C4-2B (cell line): ENCODE data around the gene PITPNM3.

ENCODE experiments used
- CTCF ChIP-seq: fragments of 450-650 bp; conservative IDR thresholded peaks from 2 replicates; pipeline ENCODE4 v1.5.1; 2017; ENCODE audit warnings: mild to moderate bottlenecking
- ZFX ChIP-seq: fragments of 450-650 bp; IDR thresholded peaks from 2 replicates; pipeline ENCODE4 v1.6.1; 2017

- TF ChIP-seq CTCF = no peak
- TF ChIP-seq ZFX = no peak
These were observed 40.2 kb upstream of the PITPNM3 start for GRCh38 chr17:6596511-6596910.
